HG02840 (cell line): ENCODE results near the gene MTMR3.

Source experiments
- ATAC-seq: cut with Tn5 transposase; IDR thresholded peaks from one replicate; pipeline ENCODE4 v1.9.1; 2021; ENCODE audit warnings: mild to moderate bottlenecking, moderate library complexity, moderate number of reproducible peaks; ENCODE audit not compliant: unreplicated experiment, low FRiP score

The MTMR3 gene

DNA sequence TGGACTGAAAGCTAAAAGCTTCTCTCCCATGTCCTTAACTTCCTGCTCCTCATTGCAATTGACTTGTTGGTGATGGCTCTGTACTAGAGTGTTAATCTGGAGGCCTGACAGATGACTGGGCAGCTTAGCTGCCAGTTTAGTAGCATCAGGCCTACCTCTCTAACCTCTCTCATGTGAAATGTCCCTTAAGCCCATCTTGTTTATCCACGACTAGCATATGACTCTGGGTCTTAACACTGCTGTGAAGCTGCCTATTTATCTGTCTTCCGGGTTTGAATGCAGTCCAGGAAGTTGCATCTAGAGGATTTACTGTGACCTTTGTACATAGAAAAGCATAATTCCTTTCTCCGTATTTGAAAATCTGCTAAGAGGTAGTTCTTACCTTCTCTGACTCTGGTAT, 112.0 kb downstream of the MTMR3 start:
- ATAC-seq = no peak

DNA sequence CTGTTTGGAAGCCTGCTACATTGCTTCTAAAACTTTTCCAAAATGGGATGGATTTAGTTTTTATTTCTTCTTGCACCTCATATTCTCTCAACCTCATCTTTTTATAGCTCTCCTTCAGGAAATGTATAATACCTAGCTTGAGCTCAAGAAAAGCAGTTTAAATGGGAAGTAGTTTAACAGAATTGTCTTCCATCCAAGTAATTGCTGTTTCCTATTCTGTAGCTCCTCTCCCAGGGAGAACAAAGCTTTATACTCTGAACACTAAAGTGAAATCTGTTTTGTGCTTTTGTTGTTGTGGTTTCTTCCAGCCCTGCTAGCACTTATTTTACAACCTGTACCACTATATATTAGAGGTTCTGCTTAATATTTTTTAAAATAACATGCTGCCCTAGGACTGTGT, 114.1 kb downstream of the MTMR3 start:
- ATAC-seq = no peak

DNA sequence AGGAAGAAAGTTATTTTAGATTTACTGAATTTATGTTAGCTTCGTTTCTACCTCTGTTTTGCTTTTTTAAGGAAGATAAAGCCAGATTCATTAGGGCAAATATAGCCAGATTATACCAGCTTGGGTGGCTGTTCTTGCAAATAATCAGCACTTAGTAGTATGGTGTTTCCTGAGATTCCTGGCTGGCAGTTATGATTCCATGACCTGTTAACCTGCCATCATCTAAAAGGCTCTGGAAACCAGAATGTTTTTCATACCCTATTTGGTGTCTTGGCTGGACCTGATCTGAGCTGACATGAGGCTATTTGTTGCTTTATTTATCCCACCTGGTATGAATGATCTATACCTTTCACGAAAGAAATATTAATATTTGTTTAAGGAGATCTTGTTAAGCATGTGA, 114.5 kb downstream of the MTMR3 start:
- ATAC-seq = no peak

DNA sequence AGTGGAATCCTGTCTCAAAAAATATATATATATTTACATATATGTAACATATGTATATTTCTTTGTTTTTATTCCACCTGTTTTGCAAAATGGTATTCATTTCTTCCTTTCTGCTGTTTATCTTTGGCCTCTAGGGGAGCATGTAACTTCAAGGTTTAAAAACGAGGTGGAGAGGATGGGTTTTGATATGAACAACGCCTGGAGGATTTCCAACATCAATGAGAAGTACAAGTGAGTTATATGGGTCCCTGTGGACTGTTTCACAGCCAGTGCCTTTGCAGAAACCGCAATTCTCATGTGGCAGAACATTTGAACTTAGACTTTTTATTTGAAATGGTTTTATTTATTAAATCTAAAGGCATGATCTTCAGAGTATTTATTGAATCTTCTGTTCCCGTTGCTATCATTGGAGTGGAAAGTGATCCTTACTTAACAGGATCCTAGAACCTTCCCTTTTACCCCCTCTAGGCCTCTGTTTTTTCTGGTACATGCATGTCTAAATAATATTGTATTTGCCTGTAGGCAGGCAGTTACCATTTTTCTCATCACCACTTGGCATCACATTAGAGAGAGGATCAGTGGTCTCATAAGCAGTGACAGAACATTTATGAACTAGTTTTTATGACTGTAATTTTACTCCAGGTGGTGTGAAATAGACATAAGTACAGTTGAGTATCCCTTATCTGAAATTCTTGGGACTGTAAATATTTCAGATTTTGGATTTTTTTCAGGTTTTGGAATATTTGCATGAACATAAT, 115.8 kb downstream of the MTMR3 start:
- ATAC-seq = no peak

DNA sequence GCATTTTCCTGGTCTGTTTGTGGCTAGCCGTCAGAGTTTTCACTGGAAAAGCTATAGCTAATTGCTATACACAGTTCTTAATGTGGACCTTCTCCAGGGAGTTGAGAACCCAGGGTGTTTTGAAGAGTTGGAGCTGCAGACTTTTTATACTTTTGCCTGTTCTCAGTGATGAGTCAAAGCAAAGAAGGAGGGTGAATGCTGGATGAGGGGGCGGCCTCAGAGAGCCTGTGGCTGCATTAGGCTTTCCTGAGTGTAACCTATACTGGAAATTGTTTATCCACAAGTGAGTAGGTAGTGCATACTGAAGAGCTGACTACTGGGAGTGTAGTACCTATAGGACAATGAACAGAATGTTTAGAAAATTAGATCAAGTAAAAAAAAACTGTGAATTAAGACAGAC, 117.6 kb downstream of the MTMR3 start:
- ATAC-seq = no peak

DNA sequence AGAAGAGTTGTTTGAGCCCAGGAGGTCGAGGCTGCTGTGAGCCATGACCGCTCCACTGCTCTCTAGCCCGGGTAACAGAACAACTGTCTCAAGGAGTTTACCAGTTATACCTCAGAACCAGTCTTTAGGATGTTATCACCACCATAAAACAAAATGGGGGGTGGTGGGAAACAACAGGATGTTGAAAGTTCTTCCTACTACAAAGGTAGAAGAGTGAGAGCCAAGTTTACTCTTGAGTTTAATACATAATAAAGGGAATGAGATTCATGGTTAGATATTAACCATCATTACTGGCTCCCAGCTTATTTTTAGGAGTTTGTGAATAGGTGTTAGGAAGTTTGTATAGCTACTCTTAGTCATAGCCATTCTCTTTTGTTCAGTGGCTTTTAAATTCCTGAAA, 118.5 kb downstream of the MTMR3 start:
- ATAC-seq = no peak

DNA sequence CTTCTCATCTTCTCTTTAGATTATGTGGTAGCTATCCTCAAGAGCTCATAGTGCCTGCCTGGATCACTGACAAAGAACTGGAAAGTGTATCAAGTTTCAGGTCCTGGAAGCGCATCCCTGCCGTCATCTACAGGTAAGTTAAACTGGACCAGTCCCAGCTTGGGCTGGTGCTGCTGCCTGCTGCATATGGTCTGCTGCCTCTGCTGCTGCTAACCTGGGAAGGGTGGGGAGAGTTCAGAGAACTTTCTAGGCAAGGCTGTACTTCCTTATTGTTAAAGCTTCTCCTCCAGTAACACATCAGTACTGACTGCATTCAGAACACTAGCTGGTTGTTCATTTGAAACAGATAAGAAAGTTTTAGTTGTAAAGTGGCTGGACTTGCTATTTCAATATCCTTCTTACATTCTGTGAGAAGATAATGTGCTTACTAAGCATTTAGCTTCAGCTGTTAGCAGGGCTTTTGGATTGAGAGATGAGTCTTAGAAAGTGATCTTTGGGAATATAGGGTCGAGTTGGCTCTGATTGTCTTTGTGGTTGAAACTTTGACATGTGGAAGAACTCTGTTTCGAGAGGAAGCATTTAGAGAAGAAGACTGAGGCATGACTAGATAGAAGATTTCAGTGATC, 120.0 kb downstream of the MTMR3 start:
- ATAC-seq = no peak

DNA sequence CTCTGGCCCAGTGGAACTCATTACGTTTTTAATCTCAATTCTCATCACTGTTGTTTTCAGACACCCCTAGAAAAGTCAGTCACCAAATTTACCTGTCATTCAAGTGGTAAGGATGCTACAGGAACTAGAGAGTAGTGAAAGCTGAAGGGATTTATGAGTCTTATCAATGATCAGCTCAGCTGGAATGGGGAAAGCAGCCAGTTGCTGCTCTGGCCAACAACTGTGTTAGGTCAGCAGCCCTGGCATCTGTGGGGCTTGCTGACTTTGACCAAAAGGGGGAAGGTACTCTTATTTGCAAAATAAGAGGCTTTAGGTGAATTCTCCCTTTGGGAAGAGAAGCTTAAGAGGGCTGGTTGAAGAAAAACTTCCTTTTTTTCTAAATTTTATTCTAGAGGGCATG, 121.1 kb downstream of the MTMR3 start:
- no peak for ATAC-seq

DNA sequence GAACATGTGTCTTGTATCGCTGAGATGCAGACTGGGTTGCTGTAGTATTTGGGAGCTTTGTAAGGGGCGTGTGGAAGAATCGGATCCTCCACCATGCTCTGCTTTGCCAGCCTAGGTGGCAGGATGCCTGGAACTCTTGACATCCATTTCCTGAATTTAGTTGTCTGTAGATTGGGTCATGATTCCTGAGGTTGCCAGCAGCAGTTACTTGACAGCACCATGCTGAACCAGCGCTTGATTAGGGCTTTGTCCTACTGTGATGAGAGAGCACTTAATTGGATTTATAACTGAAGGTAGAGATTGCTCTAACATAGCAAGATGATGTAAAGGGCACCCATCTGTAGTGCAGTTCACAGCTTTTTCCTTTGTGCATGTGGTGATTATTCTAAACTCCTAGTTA, 121.7 kb downstream of the MTMR3 start:
- ATAC-seq = no peak

DNA sequence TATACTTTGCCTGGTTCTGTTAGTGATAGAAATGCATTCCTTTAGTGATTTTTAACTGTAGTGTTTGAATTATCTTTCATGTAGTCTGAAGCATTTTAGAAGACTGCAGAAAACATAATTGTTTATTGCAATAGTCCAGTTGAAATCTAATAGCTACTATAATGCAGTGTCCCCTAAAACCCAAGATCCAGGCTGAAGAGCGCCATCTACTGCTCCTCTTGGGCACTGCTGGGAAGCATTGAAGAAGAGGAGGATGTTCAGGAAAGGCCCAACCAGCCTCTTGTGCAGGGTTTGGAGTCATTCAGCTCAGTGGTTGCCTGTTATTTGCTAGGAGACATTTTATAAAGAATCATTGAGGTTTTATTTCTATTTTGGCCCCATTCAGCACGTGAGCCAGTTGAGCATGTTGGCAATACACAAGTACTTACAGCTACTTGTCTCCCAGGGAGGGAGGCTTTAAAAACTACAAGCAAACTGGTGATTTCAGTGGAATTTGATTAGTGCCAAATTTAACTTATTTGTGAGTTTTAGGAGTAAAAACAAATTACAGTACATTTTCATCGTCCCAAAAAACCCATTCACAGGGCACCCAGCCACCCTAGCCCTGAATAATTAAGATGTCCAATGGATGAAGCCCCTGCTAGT, 122.4 kb downstream of the MTMR3 start:
- ATAC-seq = no peak

DNA sequence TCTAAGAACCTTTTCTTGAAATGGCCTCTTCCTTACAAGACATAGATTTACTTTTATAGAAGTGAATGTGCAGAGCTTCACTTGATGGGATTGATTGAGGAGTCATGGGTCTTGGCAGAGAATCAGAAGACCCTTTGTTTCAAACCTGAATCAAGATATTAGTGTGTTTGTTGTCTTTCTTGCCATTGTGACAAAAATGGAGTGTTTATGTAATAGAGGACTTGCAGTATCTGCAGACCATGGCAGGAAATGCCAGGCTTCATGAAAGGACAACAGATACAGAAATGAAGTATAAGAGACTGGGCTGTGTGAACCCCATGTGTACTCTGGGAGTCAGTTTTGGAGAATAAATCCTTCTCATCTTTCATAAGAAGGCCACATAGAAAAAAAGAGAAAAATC, 124.4 kb downstream of the MTMR3 start:
- ATAC-seq = no peak

DNA sequence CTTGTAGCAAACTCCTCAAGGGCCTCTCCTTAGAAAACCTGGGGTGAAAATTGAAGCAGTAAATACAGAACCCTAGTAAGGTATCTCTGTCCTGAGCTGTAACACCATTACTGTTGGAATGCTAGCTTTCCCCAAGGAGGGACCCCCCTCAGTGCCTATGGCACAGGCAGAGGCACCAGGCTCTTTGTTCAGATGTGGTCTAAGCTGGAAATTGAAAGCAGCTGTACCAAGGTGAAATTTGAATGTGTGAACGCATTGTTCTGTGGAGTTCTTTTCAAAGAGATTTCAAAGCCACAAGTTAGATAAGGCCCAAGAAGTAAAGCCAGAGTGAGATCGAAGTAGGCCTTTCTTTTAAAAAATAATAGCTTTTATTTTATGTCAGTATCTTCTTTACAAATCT, 125.4 kb downstream of the MTMR3 start:
- no peak for ATAC-seq

DNA sequence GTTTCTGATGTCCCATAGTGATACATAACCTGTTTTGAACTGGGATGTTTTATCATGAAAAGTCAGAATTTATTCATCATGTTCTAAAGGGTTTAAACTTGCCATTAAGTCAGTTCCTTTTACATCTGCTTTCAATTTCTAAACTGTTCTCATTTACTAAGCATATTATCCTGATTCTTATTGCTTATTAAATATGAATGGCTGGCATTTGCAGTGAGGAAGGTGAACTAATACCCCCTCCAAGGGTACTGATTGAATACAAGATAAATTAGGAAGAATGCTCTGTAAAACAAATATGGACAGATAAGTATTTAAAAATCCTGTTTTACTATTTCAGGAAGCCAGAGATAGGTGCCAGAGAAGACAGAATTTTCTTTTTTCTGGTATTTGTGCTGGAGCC, 126.5 kb downstream of the MTMR3 start:
- ATAC-seq = no peak

DNA sequence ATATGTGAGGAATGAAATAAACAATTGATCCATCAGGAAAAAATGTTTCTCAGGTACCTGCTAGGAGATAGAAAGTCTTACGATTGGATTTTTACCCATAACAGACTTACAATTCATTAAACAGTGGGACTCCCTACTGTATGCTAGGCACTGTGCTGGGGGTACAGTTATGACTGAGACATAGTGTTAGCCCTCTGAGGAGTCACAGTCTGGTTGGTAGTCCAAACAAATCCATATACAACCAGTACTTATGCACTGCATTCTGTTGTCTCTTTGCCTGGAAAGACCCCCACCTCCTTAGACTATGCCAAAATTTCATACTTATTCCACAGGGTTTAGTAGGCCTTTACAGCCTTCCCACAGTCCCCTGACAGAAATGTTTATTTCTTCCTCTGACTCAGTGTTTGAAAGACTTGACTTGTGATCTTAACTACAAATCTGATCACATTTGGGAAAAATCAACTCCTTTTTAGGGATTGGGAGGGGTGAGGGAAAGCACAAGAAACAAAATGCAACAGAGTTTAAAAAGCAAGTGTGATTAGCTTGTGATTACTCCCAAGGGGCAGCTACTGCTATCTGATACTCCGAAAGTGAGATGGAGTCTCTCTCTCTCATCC, 127.9 kb downstream of the MTMR3 start:
- no peak for ATAC-seq

DNA sequence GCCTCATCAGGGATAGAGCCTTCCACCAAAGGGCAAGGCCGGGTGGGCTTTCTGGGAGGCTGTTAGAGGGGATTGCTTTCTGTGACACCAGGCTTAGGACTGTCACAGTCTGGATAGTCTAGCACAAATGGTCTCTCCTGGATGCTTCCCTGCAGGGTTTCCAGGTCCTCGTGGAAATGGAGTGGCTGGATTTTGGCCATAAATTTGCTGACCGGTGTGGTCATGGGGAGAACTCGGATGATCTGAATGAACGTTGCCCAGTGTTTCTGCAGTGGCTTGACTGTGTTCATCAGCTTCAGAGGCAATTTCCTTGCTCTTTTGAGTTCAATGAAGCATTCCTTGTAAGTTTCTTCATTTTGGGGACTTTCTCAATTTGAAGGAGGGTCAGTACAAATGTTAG, 130.2 kb downstream of the MTMR3 start:
- no peak for ATAC-seq

DNA sequence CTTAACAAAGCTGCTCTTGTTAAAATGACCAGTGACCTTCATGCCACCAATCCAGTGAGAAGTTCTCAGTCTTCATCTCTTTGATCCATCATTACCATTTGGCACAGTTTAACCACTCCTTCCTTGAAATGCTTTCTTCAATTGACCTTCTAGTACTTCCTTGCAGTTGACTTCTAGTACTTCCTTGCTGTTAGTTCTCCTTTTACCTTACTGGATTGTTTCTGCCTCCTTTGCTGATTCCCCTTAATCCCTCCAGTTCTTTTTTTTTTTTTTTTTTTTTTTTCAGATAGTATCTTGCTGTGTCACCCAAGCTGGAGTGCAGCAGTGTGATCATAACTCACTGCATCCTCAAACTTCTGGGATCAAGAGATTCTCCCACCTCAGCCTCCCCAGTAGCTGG, 131.3 kb downstream of the MTMR3 start:
- ATAC-seq = no peak

DNA sequence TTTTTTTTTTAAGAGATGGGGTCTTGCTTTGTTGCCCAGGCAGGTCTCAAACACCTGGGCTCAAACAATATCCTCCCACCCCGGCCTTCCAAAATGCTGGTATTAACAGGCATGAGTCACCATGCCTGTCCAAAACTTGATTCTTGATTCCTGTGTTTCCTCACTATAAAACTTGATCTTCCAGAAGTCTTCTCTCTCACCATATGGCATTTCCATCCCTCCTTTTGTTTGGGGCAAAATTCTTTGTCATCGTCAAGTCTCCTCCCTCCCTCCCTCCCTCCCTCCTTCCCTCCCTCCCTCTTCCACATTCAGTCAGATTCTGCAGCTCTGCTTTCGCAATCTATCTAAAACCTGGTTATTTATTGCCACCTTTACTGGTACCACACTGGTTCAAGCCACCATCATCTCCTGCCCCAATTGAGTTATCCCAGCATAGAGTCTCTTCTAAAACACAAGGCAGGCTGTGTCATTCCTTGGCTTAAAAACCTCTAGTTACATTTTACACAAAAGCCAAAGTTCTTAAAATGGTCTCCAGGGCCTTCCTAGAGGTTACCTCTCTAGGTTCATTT, 132.3 kb downstream of the MTMR3 start:
- ATAC-seq = no peak

DNA sequence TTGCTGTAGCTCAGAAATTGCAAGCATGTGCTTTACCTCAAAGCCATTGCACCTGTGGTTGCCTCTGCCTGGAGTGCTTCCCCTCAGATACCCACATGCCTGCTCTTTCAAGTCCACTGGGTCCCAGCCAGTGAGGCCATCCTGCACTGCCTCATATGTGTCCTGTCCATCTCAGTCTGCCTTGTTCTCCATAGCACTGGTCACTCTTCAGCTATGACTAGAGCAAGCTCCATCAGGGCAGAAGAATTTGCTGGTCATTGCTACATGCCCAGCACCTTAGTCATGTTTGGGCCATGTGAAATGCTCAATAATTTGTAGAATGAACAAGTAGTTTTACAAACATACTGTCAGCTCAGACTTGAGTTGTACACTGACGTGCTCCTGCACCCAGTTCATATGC, 132.9 kb downstream of the MTMR3 start:
- no peak for ATAC-seq

DNA sequence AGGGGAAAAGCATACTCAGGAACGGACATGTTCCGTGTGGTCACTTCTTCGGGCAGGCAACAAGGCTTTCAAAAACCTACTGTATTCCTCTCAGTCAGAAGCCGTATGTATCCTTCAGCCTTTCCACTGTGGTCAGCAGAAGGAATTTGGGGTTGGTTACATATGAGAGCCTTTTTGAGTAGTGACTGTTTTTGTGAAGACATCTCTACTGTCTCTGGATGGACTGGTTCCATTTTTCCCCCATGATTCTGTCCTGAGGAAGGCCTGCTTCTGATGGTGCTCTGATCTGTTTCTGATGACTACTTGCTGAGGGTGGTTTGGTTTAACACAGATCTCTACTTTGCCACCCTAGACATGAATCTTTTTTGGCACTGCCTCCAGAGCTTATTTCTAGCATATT, 133.6 kb downstream of the MTMR3 start:
- no peak for ATAC-seq

DNA sequence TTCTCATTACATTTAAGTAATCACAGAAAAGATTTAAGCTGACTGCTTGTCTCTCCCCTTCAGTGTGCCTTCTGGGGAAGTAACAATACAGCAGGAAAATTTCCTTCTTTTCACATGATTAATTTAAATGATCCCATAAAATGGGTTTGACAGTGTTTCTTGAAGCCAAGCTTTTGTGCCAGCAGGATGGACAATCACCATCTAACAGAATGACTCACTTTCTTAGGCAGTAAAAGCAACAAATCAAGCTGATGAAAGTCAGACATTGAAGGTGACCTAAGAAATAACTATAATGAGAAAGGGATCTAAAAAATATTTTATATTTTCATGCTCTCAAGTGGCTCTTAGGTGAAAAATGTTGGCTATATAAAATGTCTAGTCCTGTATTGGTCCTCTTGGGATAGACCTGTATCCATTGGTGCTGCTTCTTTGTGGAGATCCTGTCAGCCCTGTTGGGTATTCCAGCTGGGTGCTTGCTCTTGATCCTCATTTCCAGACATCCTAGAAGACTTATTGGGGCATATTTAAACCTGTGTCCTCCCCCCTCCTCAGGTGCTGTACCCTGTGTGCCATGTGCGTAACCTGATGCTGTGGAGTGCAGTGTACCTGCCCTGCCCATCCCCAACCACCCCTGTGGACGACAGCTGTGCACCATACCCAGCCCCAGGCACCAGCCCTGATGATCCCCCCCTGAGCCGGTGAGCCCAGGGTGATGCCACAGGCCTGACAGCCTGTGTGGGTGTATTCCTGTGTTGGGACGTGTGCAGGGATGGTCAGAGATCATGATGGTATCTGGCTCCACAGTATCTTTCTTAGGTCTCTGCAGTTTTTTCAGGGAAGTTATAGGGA, 134.6 kb downstream of the MTMR3 start:
- no peak for ATAC-seq
